Cardiac fibroblast (primary cell): ENCODE data around the gene RCOR1.

Experiments
- DNase-seq, 2 donors: peaks; one replicate each; pipeline versions ENCODE4 v3.0.0 to v3.0.0-alpha.2; 2010; ENCODE audit warnings: low read depth in 2 of 2
- H3K4me3 ChIP-seq, 2 donors: replicated peaks in 1 of 2; 1 replicate in 1 of 2; 2 replicates in 1 of 2; pipeline ENCODE4 v1.5.1; 2011; ENCODE audit warnings: low read depth in 2 of 2, low read length in 2 of 2, mild to moderate bottlenecking in 2 of 2, moderate library complexity in 1 of 2
- CTCF ChIP-seq: IDR thresholded peaks from one replicate; pipeline ENCODE4 v1.5.1; 2011; ENCODE audit warnings: low read depth, mild to moderate bottlenecking, low read length, inconsistent platforms

Gene RCOR1

DNA sequence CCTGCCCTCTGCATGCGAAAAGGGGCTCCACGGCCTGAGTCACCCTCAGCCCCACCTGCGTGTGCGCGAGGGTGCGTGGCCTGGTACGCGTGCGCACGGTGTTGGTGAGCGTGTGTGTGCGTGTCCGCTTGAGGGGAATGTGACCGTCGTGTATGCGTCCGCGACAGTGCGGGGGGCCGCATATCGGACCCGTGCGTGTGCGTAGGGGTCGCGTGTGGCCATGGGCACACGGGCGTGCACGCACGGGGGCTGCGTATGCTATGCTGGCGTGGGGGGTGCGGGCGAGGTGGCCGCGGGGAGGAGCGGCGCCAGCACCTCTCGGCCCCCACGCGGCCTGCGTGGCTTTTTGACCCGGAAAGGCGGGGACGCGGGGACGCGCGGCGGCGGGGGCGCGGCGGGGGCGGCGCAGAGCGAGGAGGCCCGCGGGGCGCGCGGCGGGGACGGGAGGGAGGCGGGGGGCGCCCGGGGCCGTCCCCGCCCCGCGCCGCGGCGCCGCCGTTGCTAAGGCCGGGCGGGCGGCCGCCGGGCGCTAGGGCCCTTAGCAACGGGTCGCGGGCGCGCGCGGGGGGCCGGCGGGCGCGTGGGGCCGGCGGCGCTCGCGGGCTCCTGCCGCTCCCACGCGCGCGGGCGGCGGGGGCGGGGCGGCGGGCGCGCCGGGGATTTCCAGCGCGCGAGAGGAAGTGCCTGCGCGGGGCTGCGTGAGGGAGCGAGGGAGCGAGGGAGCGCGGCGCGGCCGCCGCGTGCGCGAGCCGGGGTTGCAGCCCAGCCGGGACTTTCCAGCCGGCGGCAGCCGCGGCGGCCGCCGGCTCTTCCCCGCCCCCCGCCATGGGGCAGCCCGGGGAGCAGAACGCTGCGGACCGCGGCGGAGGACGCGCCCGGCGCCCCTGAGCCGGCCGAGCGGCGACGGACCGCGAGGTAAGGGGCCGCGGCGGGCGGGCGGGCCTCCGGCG lies 184.6 kb downstream of the RCOR1 start, which contains the start of gene TRAF3:
Gene TRAF3, plus strand, starts transcription at position 689 of the 950 bp plus-strand sequence. CDS start 92,753 bp downstream, outside the sequence.
- peak; percentile 68 to 78 for DNase-seq
- H3K4me3 ChIP-seq = peak within 1 kb of the TSS; percentile 53 to 54
- no peak for TF ChIP-seq CTCF

DNA sequence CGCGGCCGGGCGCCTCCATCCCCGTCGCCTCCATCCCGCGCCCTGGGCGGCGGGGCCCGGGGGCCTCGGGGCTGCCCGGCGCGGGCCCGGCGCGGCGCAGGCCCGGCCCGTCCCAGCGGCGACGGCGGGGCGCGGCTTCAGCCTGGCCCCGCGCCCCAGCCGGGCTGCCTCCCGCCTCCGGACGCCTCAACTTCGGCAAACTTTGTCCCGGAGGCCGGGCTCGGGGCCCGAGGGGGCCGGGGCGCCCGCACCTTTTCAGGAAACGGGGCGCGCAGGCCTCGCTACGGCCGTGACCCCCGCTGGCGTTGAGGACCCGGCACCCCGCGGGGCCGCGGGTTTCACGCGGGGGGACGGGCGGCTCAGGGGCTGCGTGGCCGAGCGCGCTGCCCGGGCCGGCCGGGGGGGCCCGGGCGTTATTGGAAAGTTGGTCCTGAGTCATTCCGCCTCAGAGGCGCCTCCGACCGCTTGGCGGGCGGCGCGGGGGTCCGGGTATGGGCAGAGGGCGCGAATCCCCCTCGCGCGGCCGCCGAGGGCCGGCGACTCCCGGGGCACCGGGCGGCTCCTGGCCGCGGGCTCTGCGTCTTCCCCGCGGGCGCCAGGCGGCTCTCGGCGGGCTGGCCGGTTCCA lies 185.4 kb downstream of the RCOR1 start:
- DNase-seq = no peak
- TF ChIP-seq CTCF = no peak

GRCh38 chr14:102778338-102779083 lies 186.1 kb downstream of the RCOR1 start:
- DNase-seq = peak; percentile 45 to 47
- peak overlapping the region; percentile 53 to 54 for H3K4me3 ChIP-seq

More for the DNA sequence above, 185.4 kb downstream of the RCOR1 start:
- peak overlapping the region; percentile 53 to 54 for H3K4me3 ChIP-seq

GRCh38 chr14:102779084-102779462 lies 186.6 kb downstream of the RCOR1 start:
- H3K4me3 ChIP-seq = peak overlapping the region; percentile 53 to 54
- TF ChIP-seq CTCF = no peak
- no peak for DNase-seq

More at GRCh38 chr14:102778338-102779083, 186.1 kb downstream of the RCOR1 start:
- TF ChIP-seq CTCF = no peak

DNA sequence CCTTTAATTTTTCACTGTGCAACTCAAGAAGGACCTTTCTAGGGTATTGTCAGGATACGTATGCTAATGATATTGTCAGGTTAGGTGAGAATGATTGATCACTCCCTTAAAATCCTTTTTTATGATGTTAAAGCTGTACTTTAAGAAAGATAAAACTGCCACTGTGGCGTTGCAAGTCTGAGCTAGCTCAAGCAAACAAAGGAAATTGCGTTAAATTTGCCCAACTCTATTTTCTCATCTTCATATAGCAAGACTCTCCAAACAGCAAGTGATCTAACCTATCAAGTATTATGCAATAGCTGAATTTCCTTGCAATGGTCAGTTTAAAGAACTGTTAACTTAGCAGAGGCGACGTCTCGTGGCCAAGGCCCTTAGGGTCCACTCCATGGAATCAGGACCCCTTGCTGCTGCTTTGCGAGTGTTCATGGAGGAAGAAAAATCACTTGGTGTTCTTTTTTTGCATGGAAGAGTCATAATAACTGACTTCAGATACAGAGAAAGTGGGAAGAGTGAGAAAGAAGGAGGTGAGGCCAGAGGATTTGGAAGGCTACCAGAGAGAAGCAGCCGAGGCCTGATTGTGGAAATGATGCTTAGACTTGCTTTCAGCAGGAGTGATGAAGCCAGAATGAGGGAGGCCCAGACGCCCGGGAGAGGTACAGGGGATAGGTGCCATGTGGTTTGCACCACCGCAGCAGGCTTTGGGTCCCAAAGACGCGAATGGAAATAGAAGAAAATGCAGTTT lies 187.3 kb downstream of the RCOR1 start:
- H3K4me3 ChIP-seq = no peak overlapping the region
- peak; percentile 29 to 52 for DNase-seq
- TF ChIP-seq CTCF = no peak
